ENCODE results near the gene PRXL2A. TPM values are rescaled to one million over a fixed set of nuclear protein-coding genes. Genes with fewer than 3 reads are reported as not detected.

Gene PRXL2A
- total and polyA plus RNA-seq, 2 of the 4 experiments (the other 2 are of a cell fraction), result 0.90 to 0.92 TPM

DNA sequence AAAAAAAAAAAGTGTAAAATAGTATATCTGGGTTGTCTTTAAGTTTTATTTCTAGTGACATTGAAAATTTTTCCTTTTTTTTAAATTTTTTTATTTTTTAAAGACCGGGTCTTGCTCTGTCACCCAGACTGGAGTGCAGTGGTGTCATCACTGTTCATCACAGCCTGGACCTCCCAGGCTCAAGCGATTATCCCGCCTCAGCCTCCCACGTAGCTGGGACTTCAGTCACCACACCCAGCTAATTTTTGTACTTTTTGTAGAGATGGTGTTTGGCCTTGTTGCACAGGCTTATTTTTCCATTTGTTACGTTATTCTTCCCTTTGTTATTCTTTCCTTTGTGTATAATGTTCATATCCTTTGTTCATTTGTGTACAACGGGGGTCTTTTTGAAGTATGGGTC is 75.9 kb downstream of the PRXL2A start:
- DNase-seq (no peak), ATAC-seq (ENCODE audit: low read depth) (no peak)
- Histone ChIP-seq H3K18ac (ENCODE audit: low read depth, low read length) (no peak overlapping the region), H3K4me1 (ENCODE audit: control insufficient read depth, insufficient read depth, low read length) (peaks cover 2% of the 10 kb centered on the region), H3K4me3 (ENCODE audit: insufficient read depth, low read depth, low read length) (no peak overlapping the region), H2AK5ac (ENCODE audit: low read depth, low read length) (no peak overlapping the region), H4K8ac (ENCODE audit: low read depth in 2 of 2, low read length in 2 of 2) (0 out of 4 replicates have a peak overlapping the region, but pooled peaks of 1 of the 2 experiments have one; percentile 9), H3K36me3 (ENCODE audit: control insufficient read depth, insufficient read depth, low read length) (peaks cover 1% of the 10 kb centered on the region), H3K4ac (ENCODE audit: low read depth, low read length) (no peak overlapping the region), H3K27me3 (ENCODE audit: control insufficient read depth, insufficient read depth, low read length) (no peaks in the 10 kb centered on the region), H2BK15ac (ENCODE audit: low read depth, low read length) (no peak overlapping the region), H3K9ac (ENCODE audit: low read depth, low read length) (no peak overlapping the region), H2BK5ac (ENCODE audit: low read depth, low read length, poor library complexity, severe bottlenecking) (no peak overlapping the region), H3K9me3 (ENCODE audit: control insufficient read depth, insufficient read depth, low read length) (no peaks in the 10 kb centered on the region), H3K4me2 (ENCODE audit: low read depth, low read length) (no peak overlapping the region), H4K20me1 (ENCODE audit: insufficient read depth, low read length) (peaks cover 37% of the 10 kb centered on the region), H4K5ac (ENCODE audit: low read depth, low read length) (no peak overlapping the region), H3K9me1 (ENCODE audit: insufficient read depth, low read length) (peaks cover 23% of the 10 kb centered on the region; the same call in 1 of the 2 replicates), H2BK120ac (ENCODE audit: low read depth, low read length) (no peak overlapping the region), H4K91ac (ENCODE audit: insufficient read depth, low read depth, low read length) (no peak overlapping the region), H3K79me1 (ENCODE audit: low read depth in 1 of 2, low read length in 2 of 2) (peaks cover 38 to 64% of the 10 kb centered on the region in 2 experiments), H3K27ac (ENCODE audit: insufficient read depth, low read length) (no peak overlapping the region), H3K23ac (ENCODE audit: low read depth, low read length) (no peak overlapping the region), H3K56ac (ENCODE audit: extremely low read depth, insufficient read depth, low read length) (no peak overlapping the region), H2AK9ac (replicated peaks; ENCODE audit: low read depth, low read length, poor library complexity) (no peak overlapping the region), H2BK20ac (ENCODE audit: low read depth, low read length) (no peak overlapping the region), H3K14ac (replicated peaks; ENCODE audit: low read depth, low read length) (no peak overlapping the region), H2AFZ (replicated peaks; ENCODE audit: low read length, poor library complexity) (no peak overlapping the region)
- CTCF ChIA-PET, result interaction anchor here (1.2 kb wide), 1 partner anchor 22 kb away, joined by 3 read pairs; no protein-coding TSS in a partner anchor
- in situ Hi-C loops (cut with MboI; ENCODE audit: low sequenced_read_pairs) (no loop called here), intact Hi-C loops (cut with micrococcal nuclease) (no loop called here), dilution Hi-C loops (cut with HindIII; ENCODE audit: low sequenced_read_pairs, unreplicated experiment) (no loop called here)
- TF ChIP-seq, protein P1, sequence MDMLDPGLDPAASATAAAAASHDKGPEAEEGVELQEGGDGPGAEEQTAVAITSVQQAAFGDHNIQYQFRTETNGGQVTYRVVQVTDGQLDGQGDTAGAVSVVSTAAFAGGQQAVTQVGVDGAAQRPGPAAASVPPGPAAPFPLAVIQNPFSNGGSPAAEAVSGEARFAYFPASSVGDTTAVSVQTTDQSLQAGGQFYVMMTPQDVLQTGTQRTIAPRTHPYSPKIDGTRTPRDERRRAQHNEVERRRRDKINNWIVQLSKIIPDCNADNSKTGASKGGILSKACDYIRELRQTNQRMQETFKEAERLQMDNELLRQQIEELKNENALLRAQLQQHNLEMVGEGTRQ (IDR thresholded peaks at IDR 0.05; ENCODE audit: low read depth, low read length), result no peak
- TF ChIP-seq MAFK (IDR thresholded peaks at IDR 0.05; ENCODE audit: low read depth, low read length) (no peak), CEBPB (IDR thresholded peaks at IDR 0.05; ENCODE audit: low read depth, low read length) (no peak), POLR2A (IDR thresholded peaks at IDR 0.05; ENCODE audit: low read depth, low read length) (no peak)
- WGBS, 2 experiments (ENCODE audit: extremely low coverage in 2 of 2, insufficient read length in 1 of 2), result no CpG with 5 or more reads among the region's 6 CpGs
- POLR2A ChIA-PET (ENCODE audit: unreplicated experiment), result interaction anchor here (0.7 kb wide), 2 partner anchors 13 to 14 kb away, joined by 5 to 14 read pairs; no protein-coding TSS in a partner anchor
- no TSS peak for BruUV-seq (replicated peaks)

Data from IMR-90 (cell line).